ENCODE results near the gene SMARCC2.

- TF ChIP-seq MAX (IDR thresholded peaks at IDR 0.05) (no peak), TEAD4 (IDR thresholded peaks at IDR 0.05) (no peak), TAF1 (IDR thresholded peaks at IDR 0.05; ENCODE audit: low read depth) (no peak), RAD21 (IDR thresholded peaks at IDR 0.05; ENCODE audit: low read depth) (no peak), TCF12 (IDR thresholded peaks at IDR 0.05; ENCODE audit: low read depth) (no peak), CREB1 (IDR thresholded peaks at IDR 0.05; ENCODE audit: low read depth) (no peak)
Observed at GRCh38 chr12:56223571-56224101, 34.4 kb upstream of the SMARCC2 start.
